HG03135 (cell line): ENCODE measurements around the gene TBXAS1.

Experiments
- ATAC-seq: cut with Tn5 transposase; IDR thresholded peaks from one replicate; pipeline ENCODE4 v1.9.1; 2021; ENCODE audit warnings: mild to moderate bottlenecking, moderate library complexity; ENCODE audit not compliant: unreplicated experiment

Gene TBXAS1

GRCh38 chr7:139974179-139974811 is 145.2 kb downstream of the TBXAS1 start:
- ATAC-seq = no peak

GRCh38 chr7:139976055-139976837 is 147.2 kb downstream of the TBXAS1 start:
- no peak for ATAC-seq

GRCh38 chr7:139976838-139977656 is 148.0 kb downstream of the TBXAS1 start:
- no peak for ATAC-seq

- no peak for ATAC-seq
Observed at GRCh38 chr7:139981511-139981895, 152.4 kb downstream of the TBXAS1 start.

GRCh38 chr7:139982927-139983920 is 154.2 kb downstream of the TBXAS1 start:
- ATAC-seq = no peak

- ATAC-seq = no peak
Observed at GRCh38 chr7:139984642-139985539, 155.8 kb downstream of the TBXAS1 start.

- no peak for ATAC-seq
Observed at GRCh38 chr7:139985811-139986210, 156.7 kb downstream of the TBXAS1 start.

- ATAC-seq = no peak
Observed at GRCh38 chr7:139987691-139988516, 158.8 kb downstream of the TBXAS1 start.

GRCh38 chr7:139989366-139990141 is 160.5 kb downstream of the TBXAS1 start:
- no peak for ATAC-seq

- no peak for ATAC-seq
Observed at GRCh38 chr7:139990142-139990535, 161.1 kb downstream of the TBXAS1 start.

GRCh38 chr7:139990571-139991268 is 161.7 kb downstream of the TBXAS1 start:
- ATAC-seq = no peak

GRCh38 chr7:139991269-139991666 is 162.2 kb downstream of the TBXAS1 start:
- ATAC-seq = no peak

GRCh38 chr7:139991911-139992310 is 162.8 kb downstream of the TBXAS1 start:
- ATAC-seq = no peak

- ATAC-seq = no peak
Observed at GRCh38 chr7:139992353-139993044, 163.4 kb downstream of the TBXAS1 start.

GRCh38 chr7:139993169-139993568 is 164.1 kb downstream of the TBXAS1 start:
- no peak for ATAC-seq

- ATAC-seq = no peak
Observed at GRCh38 chr7:139993592-139993991, 164.5 kb downstream of the TBXAS1 start.

- no peak for ATAC-seq
Observed at GRCh38 chr7:139994356-139994755, 165.3 kb downstream of the TBXAS1 start.
